GM23338 (cell line): ENCODE data around the gene RECQL5. TPM values are rescaled to one million over a fixed set of nuclear protein-coding genes. Genes with fewer than 3 reads are reported as not detected.

Experiments
- ATAC-seq: fragments of 200-7000 bp; cut with Tn5 transposase; 3 replicates; pipeline ENCODE4 v1.9.1; 2020
- DNase-seq: peaks from one replicate; pipeline ENCODE4 v3.0.0-alpha.2; 2015; ENCODE audit warnings: low spot score
- H2AFZ ChIP-seq: fragments of 200-600 bp; sonication (generic); 2 replicates; pipeline ENCODE4 v1.8.0; 2016; ENCODE audit warnings: antibody characterized with exemption, mild to moderate bottlenecking, moderate library complexity
- H3F3A ChIP-seq: fragments of 200-600 bp; sonication (generic); replicated peaks from 2 replicates; pipeline ENCODE4 v1.8.0; 2017; ENCODE audit warnings: antibody characterized with exemption, mixed run types, low read depth
- H3K27ac ChIP-seq: fragments of 200-600 bp; sonication (generic); 2 replicates; pipeline ENCODE4 v1.6.1; 2016; ENCODE audit warnings: low read depth
- H3K27me3 ChIP-seq: fragments of 200-600 bp; sonication (generic); 2 replicates; pipeline ENCODE4 v1.8.0; 2016; ENCODE audit warnings: mild to moderate bottlenecking, mixed run types, moderate library complexity; ENCODE audit not compliant: insufficient read depth
- H3K36me3 ChIP-seq: fragments of 200-600 bp; sonication (generic); 2 replicates; pipeline ENCODE4 v1.8.0; 2016; ENCODE audit warnings: mild to moderate bottlenecking; ENCODE audit not compliant: insufficient read depth
- H3K4me1 ChIP-seq: fragments of 200-600 bp; sonication (generic); 2 replicates; pipeline ENCODE4 v1.8.0; 2016; ENCODE audit warnings: mild to moderate bottlenecking, moderate library complexity; ENCODE audit not compliant: insufficient read depth
- H3K4me2 ChIP-seq: fragments of 200-600 bp; sonication (generic); 2 replicates; pipeline ENCODE4 v1.7.1; 2017; ENCODE audit warnings: mixed run types
- H3K4me3 ChIP-seq: fragments of 200-600 bp; sonication (generic); 2 replicates; pipeline ENCODE4 v1.6.1; 2016; ENCODE audit warnings: mixed run types
- H3K79me2 ChIP-seq: fragments of 200-600 bp; sonication (generic); replicated peaks from 2 replicates; pipeline ENCODE4 v1.8.0; 2017; ENCODE audit warnings: mild to moderate bottlenecking; ENCODE audit not compliant: insufficient read depth
- H3K9me2 ChIP-seq: fragments of 200-600 bp; sonication (generic); 2 replicates; pipeline ENCODE4 v1.8.0; 2017; ENCODE audit not compliant: insufficient read depth
- H4K20me1 ChIP-seq: fragments of 200-600 bp; sonication (generic); replicated peaks from 2 replicates; pipeline ENCODE4 v1.8.0; 2017; ENCODE audit warnings: mild to moderate bottlenecking; ENCODE audit not compliant: insufficient read depth
- H3K27ac Mint-ChIP-seq: 2 replicates; pipeline ENCODE4 v1.8.0; 2020; ENCODE audit warnings: inconsistent platforms, mild to moderate bottlenecking, moderate library complexity, mixed read lengths
- H3K27me3 Mint-ChIP-seq: 3 replicates; pipeline ENCODE4 v1.8.0; 2022; ENCODE audit warnings: low read depth, mild to moderate bottlenecking, moderate library complexity, mixed read lengths, inconsistent platforms; ENCODE audit not compliant: insufficient read depth, poor library complexity
- H3K36me3 Mint-ChIP-seq: 3 replicates; pipeline ENCODE4 v1.8.0; 2021; ENCODE audit warnings: low read depth, mild to moderate bottlenecking, inconsistent platforms, moderate library complexity, mixed read lengths
- H3K4me1 Mint-ChIP-seq: 3 replicates; pipeline ENCODE4 v1.8.0; 2020; ENCODE audit warnings: mild to moderate bottlenecking, inconsistent platforms, mixed read lengths
- H3K4me3 Mint-ChIP-seq: 3 replicates; pipeline ENCODE4 v1.8.0; 2021; ENCODE audit warnings: moderate library complexity, mild to moderate bottlenecking, inconsistent platforms, mixed read lengths
- H3K9me3 Mint-ChIP-seq: 3 replicates; pipeline ENCODE4 v1.8.0; 2020; ENCODE audit warnings: moderate library complexity, mild to moderate bottlenecking, inconsistent platforms, mixed read lengths
- CREB1 ChIP-seq: fragments of 250-450 bp; sonication (Bioruptor Pico); IDR thresholded peaks from 2 replicates; pipeline ENCODE4 v1.5.0; 2020; ENCODE audit warnings: low read depth, mild to moderate bottlenecking, moderate library complexity
- CTCF ChIP-seq, 2 experiments: fragments of 200-600 bp in 1 of 2; sonication (generic) in 1 of 2; conservative IDR thresholded peaks; 2 replicates each; pipeline versions ENCODE4 v1.5.1 to v1.6.1; 2016 to 2017; ENCODE audit warnings: antibody characterized with exemption in 2 of 2, low read depth in 2 of 2, mild to moderate bottlenecking in 2 of 2, moderate library complexity in 1 of 2
- ETS1 ChIP-seq: IDR thresholded peaks from 2 replicates; pipeline ENCODE4 v1.6.1; 2016; ENCODE audit warnings: antibody characterized with exemption
- EZH2phosphoT487 ChIP-seq: fragments of 200-600 bp; sonication (generic); IDR thresholded peaks from one replicate; pipeline ENCODE4 v1.8.1; 2018; ENCODE audit warnings: antibody characterized with exemption; ENCODE audit not compliant: unreplicated experiment
- JUNB ChIP-seq: IDR thresholded peaks from one replicate; pipeline ENCODE4 v1.6.1; 2016; ENCODE audit warnings: antibody characterized with exemption; ENCODE audit not compliant: unreplicated experiment
- NANOG ChIP-seq: IDR thresholded peaks from 2 replicates; pipeline ENCODE4 v1.6.1; 2016; ENCODE audit warnings: antibody characterized with exemption, borderline replicate concordance
- POLR2AphosphoS5 ChIP-seq: IDR thresholded peaks from 2 replicates; pipeline ENCODE4 v1.6.1; 2016; ENCODE audit warnings: antibody characterized with exemption, low read depth
- REST ChIP-seq: IDR thresholded peaks from one replicate; pipeline ENCODE4 v1.6.1; 2018; ENCODE audit warnings: antibody characterized with exemption; ENCODE audit not compliant: unreplicated experiment
- STAT1 ChIP-seq: IDR thresholded peaks from one replicate; pipeline ENCODE4 v1.6.1; 2016; ENCODE audit warnings: antibody characterized with exemption; ENCODE audit not compliant: unreplicated experiment
- ZNF114 ChIP-seq: fragments of 250-450 bp; sonication (Bioruptor Pico); IDR thresholded peaks from 2 replicates; pipeline ENCODE4 v1.5.0; 2020; ENCODE audit warnings: mild to moderate bottlenecking, moderate library complexity
- ZNF331 ChIP-seq: fragments of 250-450 bp; sonication (Bioruptor Pico); IDR thresholded peaks from 2 replicates; pipeline ENCODE4 v1.5.0; 2020; ENCODE audit warnings: low read depth, mild to moderate bottlenecking, moderate library complexity
- polyA plus RNA-seq: library from polyadenylated mRNA; unstranded; fragments of >200 nt; fragmentation: Nextera tagmentation; extraction: Ambion mirVana; gene quantifications from 2 replicates; pipeline ENCODE4 v1.2.1, GENCODE V29; 2016
- total RNA-seq: library from RNA; depleted of rRNA; stranded (reverse); fragments of >200 nt; shearing (Covaris generic); gene quantifications from 2 replicates; pipeline ENCODE4 v1.2.3, GENCODE V29; 2014

Gene RECQL5
- total and polyA plus RNA-seq, 2 experiments from 2014 or later: 20.0 to 23.3 TPM

GRCh38 chr17:75637143-75637538, 29.8 kb downstream of the RECQL5 start (continued):
- TF ChIP-seq ZNF331 (CRISPR knock-in tag) (no peak), ETS1 (no peak), CTCF (conservative IDR thresholded peaks at IDR 0.05; ENCODE audit: low read depth in 2 of 2) (no peak), ZNF114 (CRISPR knock-in tag) (no peak), CREB1 (CRISPR knock-in tag) (no peak)

GRCh38 chr17:75636381-75637142, 30.4 kb downstream of the RECQL5 start:
- Histone ChIP-seq H3K4me3 (no peak overlapping the region), H2AFZ (no peak overlapping the region), H3K27ac (no peak overlapping the region), H3K79me2 (no peaks in the 10 kb centered on the region), H3K9me2 (no peaks in the 10 kb centered on the region), H3K27me3 (no peaks in the 10 kb centered on the region), H3K4me2 (no peak overlapping the region), H4K20me1 (no peaks in the 10 kb centered on the region; the same call in 1 of the 2 replicates), H3F3A (no peaks in the 10 kb centered on the region), H3K36me3 (no peaks in the 10 kb centered on the region), H3K4me1 (peaks cover 9% of the 10 kb centered on the region)
- Mint-ChIP-seq H3K27ac (peak overlapping the region; percentile 52), H3K4me3 (no peak overlapping the region), H3K36me3 (peaks cover 5% of the 10 kb centered on the region; the same call in 1 of the 3 replicates), H3K27me3 (peaks cover 19% of the 10 kb centered on the region), H3K9me3 (no peaks in the 10 kb centered on the region), H3K4me1 (peaks cover 22% of the 10 kb centered on the region)
- ATAC-seq (no peak), DNase-seq (no peak)
- TF ChIP-seq REST: no peak
- no peak for TF ChIP-seq NANOG
- no peak for TF ChIP-seq CREB1 (CRISPR knock-in tag)
- no peak for TF ChIP-seq EZH2phosphoT487
- TF ChIP-seq ZNF114 (CRISPR knock-in tag): no peak
- TF ChIP-seq ETS1: no peak
- no peak for TF ChIP-seq JUNB
- no peak for TF ChIP-seq POLR2AphosphoS5
- TF ChIP-seq ZNF331 (CRISPR knock-in tag): no peak
- TF ChIP-seq STAT1: no peak
